OCI-LY3 (cell line): ENCODE data around the gene CNTN2.

Experiments used
- EZH2phosphoT487 ChIP-seq: fragments of 200-600 bp; shearing (Covaris generic); IDR thresholded peaks from 2 replicates; pipeline ENCODE4 v1.6.1; 2018; ENCODE audit warnings: antibody characterized with exemption, mixed run types, low read depth
- TF ChIP-seq, protein P1 (sequence below): fragments of 200-600, 300-600 bp; sonication (generic); IDR thresholded peaks from 2 replicates; pipeline ENCODE4 v1.5.1; 2014; ENCODE audit warnings: antibody characterized with exemption, low read length, low read depth

DNA sequence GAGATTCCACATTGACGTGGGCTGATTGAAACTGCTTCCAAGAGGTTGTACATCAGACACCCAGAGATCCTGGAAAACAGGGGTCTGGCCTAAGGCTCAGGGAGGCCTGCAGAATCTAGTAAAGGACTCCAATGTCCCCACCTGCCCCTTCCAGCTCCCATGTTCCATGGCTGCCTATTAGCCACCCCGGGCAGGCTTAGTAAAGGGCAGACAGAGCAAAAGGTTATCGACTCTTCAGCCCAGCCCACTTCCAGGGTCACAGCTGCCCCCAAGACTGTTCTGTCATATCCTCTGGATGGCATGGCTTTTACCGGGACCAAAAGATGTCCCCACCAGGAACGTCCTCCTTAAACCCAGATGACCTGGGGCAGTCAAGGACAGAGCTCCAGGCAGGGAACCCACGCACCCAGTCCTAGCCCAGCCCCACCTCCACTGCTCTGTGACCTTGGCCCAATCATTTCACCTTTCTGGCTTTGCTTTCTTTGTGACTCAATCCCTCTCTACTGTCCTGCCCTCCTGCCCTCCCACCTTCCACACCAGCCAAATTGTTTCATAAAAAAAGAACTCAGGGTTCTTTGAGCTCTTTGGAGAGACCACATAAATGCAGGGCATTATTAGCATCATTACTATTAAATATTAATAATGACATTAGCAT lies 4.8 kb upstream of the CNTN2 start:
- TF ChIP-seq, protein P1, sequence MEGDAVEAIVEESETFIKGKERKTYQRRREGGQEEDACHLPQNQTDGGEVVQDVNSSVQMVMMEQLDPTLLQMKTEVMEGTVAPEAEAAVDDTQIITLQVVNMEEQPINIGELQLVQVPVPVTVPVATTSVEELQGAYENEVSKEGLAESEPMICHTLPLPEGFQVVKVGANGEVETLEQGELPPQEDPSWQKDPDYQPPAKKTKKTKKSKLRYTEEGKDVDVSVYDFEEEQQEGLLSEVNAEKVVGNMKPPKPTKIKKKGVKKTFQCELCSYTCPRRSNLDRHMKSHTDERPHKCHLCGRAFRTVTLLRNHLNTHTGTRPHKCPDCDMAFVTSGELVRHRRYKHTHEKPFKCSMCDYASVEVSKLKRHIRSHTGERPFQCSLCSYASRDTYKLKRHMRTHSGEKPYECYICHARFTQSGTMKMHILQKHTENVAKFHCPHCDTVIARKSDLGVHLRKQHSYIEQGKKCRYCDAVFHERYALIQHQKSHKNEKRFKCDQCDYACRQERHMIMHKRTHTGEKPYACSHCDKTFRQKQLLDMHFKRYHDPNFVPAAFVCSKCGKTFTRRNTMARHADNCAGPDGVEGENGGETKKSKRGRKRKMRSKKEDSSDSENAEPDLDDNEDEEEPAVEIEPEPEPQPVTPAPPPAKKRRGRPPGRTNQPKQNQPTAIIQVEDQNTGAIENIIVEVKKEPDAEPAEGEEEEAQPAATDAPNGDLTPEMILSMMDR = no peak
- TF ChIP-seq EZH2phosphoT487 = no peak
